Anterior cingulate cortex (tissue), 58 donors: ENCODE data around the gene ARL9.
A peak's percentile ranks its signal among the peaks of the same experiment; 100 is the strongest.

Source experiments
- DNase-seq, 58 donors: peaks; one replicate each; lab custom pipeline; 2025; lab: John Stamatoyannopoulos, UW

The ARL9 gene

GRCh38 chr4:56531149-56531770 lies 25.7 kb downstream of the ARL9 start:
- DNase-seq = no peak

GRCh38 chr4:56531823-56532222 lies 26.2 kb downstream of the ARL9 start:
- DNase-seq = no peak

GRCh38 chr4:56532239-56532638 lies 26.6 kb downstream of the ARL9 start:
- no peak for DNase-seq

- DNase-seq = no peak
These were observed 30.3 kb downstream of the ARL9 start for GRCh38 chr4:56535915-56536314.

GRCh38 chr4:56537147-56537546 lies 31.6 kb downstream of the ARL9 start:
- DNase-seq = no peak

GRCh38 chr4:56540826-56541225 lies 35.2 kb downstream of the ARL9 start:
- no peak for DNase-seq

- peak in 57 of 58 donors; percentile 15 to 90 (median 80) for DNase-seq
These were observed 39.1 kb downstream of the ARL9 start for GRCh38 chr4:56544573-56545131.

GRCh38 chr4:56550642-56551041 lies 45.1 kb downstream of the ARL9 start:
- no peak for DNase-seq

- no peak for DNase-seq
These were observed 45.9 kb downstream of the ARL9 start for GRCh38 chr4:56551516-56551915.

- DNase-seq = no peak
These were observed 46.7 kb downstream of the ARL9 start for GRCh38 chr4:56552273-56552672.

- no peak for DNase-seq
These were observed 64.5 kb downstream of the ARL9 start for GRCh38 chr4:56570041-56570440.
